BE2C (cell line): ENCODE data around the gene SPATA2L. TPM values are rescaled to one million over a fixed set of nuclear protein-coding genes. Genes with fewer than 3 reads are reported as not detected.

ENCODE experiments used
- DNase-seq: peaks from one replicate; pipeline ENCODE4 v3.0.0-alpha.2; 2020
- H3K27me3 ChIP-seq: fragments of 250-450 bp; sonication (Bioruptor Pico); 2 replicates; pipeline ENCODE4 v1.5.1; 2020; ENCODE audit warnings: mild to moderate bottlenecking
- H3K36me3 ChIP-seq: fragments of 250-450 bp; sonication (Bioruptor Pico); 2 replicates; pipeline ENCODE4 v1.5.1; 2020; ENCODE audit warnings: mild to moderate bottlenecking
- H3K4me1 ChIP-seq: fragments of 250-450 bp; sonication (Bioruptor Pico); 2 replicates; pipeline ENCODE4 v1.5.1; 2020
- H3K4me3 ChIP-seq: 2 replicates; pipeline ENCODE4 v1.5.1; 2011; ENCODE audit warnings: low read depth, low read length
- H3K9me3 ChIP-seq: fragments of 250-450 bp; sonication (Bioruptor Pico); 2 replicates; pipeline ENCODE4 v1.5.1; 2020
- CTCF ChIP-seq: IDR thresholded peaks from 2 replicates; pipeline ENCODE4 v1.5.1; 2012; ENCODE audit warnings: mild to moderate bottlenecking, low read depth, low read length
- polyA plus RNA-seq: library from polyadenylated mRNA; unstranded; fragments of >200 nt; gene quantifications from one replicate; pipeline ENCODE4 v1.2.1, GENCODE V29; 2012; ENCODE audit warnings: low read depth, missing spikeins; ENCODE audit not compliant: insufficient read length, insufficient read depth

The SPATA2L gene
- polyA plus RNA-seq, result 16.8 TPM

DNA sequence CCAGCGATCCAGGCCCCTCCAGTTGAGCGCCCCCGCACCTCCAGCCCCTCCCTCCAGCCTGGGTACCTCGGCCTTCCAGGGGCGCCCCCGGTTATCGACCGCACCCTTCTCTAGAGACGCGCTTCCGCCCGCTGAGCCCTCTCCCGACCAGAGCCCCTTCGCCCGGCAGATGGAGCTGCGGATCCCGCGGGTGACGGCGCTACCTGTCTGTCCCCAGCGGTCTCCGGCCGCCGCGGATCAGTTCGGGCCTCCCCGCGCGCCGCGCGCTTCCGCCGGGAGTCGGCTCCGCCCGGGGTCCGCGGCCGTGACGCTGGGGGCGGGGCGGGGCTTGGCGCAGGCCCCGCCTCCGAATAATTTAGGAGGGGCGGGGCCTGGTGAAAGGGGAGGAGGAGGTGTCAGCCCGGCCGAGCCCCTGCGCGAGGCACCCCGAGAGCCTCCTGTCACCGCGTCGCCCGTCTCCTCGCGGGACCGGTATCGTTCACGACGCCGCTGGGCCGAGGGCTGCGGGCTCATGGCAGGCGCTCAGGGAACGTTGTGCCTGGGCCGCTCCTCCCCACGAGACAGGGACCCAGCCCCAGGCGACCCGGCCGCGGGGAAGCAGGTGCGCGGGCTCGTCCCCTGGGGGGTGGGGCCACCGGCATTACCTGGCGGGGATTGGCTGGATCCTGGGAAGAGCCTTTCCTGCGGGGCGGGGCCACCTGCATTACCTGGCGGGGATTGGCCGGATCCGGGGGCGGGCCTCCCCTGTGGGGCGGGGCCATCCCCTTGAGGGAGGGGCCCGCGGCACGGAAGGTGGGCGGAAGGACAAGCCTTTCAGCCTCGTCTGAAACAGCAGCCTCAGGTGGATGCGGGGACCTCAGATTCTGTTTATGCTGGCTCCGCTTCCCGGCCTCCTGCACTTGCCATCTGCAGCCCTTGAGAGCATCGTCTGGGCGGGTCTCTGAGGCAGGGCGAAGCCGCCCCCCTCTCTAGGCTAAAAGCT is at the start of gene SPATA2L:
TSS of gene SPATA2L (minus strand) at position 281 of the 982 bp plus-strand sequence. CDS start 473 bp downstream, outside the sequence.
- Histone ChIP-seq H3K36me3 (peaks cover 6% of the 10 kb centered on the region), H3K4me3 (peak within 1 kb of the TSS; percentile 66), H3K27me3 (no peaks in the 10 kb centered on the region), H3K4me1 (peaks cover 21% of the 10 kb centered on the region), H3K9me3 (no peaks in the 10 kb centered on the region)
- TF ChIP-seq CTCF, result 0 out of 2 replicates have a peak, but pooled peaks have one; percentile 18
- DNase-seq, result peak; percentile 97

GRCh38 chr16:89749637-89750036 is 48.1 kb upstream of the SPATA2L start:
- DNase-seq, result no peak
- peaks cover 60% of the 10 kb centered on the region for H3K36me3 ChIP-seq
- H3K4me1 ChIP-seq, result peaks cover 5% of the 10 kb centered on the region; the same call in 1 of the 2 replicates

GRCh38 chr16:89748921-89749320 is 47.4 kb upstream of the SPATA2L start:
- no peak overlapping the region for H3K4me3 ChIP-seq
- no peak for TF ChIP-seq CTCF
- no peaks in the 10 kb centered on the region for H3K27me3 ChIP-seq
- H3K36me3 ChIP-seq, result peaks cover 63% of the 10 kb centered on the region
- no peak for DNase-seq
- H3K9me3 ChIP-seq, result no peaks in the 10 kb centered on the region
- H3K4me1 ChIP-seq, result 0 out of 2 replicates have a peak, but pooled peaks cover 5% of the 10 kb centered on the region

More at GRCh38 chr16:89749637-89750036, 48.1 kb upstream of the SPATA2L start:
- H3K27me3 ChIP-seq, result no peaks in the 10 kb centered on the region
- TF ChIP-seq CTCF, result no peak
- no peak overlapping the region for H3K4me3 ChIP-seq
- no peaks in the 10 kb centered on the region for H3K9me3 ChIP-seq

- Histone ChIP-seq H3K36me3 (peaks cover 71% of the 10 kb centered on the region), H3K27me3 (no peaks in the 10 kb centered on the region), H3K4me1 (no peaks in the 10 kb centered on the region), H3K4me3 (no peak overlapping the region), H3K9me3 (no peaks in the 10 kb centered on the region)
- no peak for DNase-seq
- no peak for TF ChIP-seq CTCF
These were observed 46.6 kb upstream of the SPATA2L start for GRCh38 chr16:89748076-89748475.

DNA sequence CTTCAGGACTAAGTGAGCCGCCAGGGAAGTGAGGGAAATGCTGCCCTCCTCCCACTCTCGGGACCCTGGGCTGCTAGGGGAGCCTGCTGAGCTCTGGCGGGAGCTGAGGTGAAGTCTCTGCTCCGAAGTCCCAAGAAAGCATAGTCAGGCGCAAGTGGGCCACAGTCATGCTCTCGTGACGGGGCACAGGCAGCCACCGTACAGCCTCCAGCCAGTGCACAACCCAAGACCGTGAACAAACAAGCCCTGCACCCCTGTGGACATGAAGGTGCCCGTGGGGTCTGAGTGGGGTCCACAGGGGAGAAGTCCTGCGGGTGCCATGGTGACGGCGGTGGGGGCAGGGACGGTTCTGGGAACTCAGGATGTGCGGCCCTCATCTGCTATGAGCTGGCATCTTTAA is 44.5 kb upstream of the SPATA2L start:
- Histone ChIP-seq H3K4me1 (no peaks in the 10 kb centered on the region), H3K27me3 (no peaks in the 10 kb centered on the region), H3K4me3 (no peak overlapping the region), H3K36me3 (peaks cover 74% of the 10 kb centered on the region), H3K9me3 (no peaks in the 10 kb centered on the region)
- DNase-seq, result no peak
- no peak for TF ChIP-seq CTCF

DNA sequence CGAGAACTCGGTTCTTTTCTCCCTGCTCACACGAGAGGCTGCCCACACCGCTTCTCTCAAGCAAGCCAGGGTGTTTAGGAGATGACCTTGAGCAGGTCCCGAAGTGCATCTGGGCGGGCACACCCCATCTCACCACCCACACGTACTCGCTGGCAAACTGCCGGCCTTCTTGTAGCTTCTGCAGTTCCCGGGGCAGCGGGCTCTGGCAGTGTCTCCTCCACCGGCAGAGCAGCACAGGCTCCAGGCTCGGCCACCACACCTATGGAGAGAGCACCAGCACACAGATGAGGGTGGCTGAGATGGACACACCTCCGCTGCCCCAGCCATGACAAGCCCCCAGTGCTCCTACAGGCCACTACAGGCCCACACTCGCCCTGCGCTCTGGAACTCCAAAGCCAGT is 43.3 kb upstream of the SPATA2L start:
- Histone ChIP-seq H3K9me3 (no peaks in the 10 kb centered on the region), H3K36me3 (peaks cover 79% of the 10 kb centered on the region), H3K4me3 (no peak overlapping the region), H3K4me1 (no peaks in the 10 kb centered on the region), H3K27me3 (no peaks in the 10 kb centered on the region)
- DNase-seq, result no peak
- TF ChIP-seq CTCF, result no peak
